ENCODE measurements around the gene PTPRK.

DNA sequence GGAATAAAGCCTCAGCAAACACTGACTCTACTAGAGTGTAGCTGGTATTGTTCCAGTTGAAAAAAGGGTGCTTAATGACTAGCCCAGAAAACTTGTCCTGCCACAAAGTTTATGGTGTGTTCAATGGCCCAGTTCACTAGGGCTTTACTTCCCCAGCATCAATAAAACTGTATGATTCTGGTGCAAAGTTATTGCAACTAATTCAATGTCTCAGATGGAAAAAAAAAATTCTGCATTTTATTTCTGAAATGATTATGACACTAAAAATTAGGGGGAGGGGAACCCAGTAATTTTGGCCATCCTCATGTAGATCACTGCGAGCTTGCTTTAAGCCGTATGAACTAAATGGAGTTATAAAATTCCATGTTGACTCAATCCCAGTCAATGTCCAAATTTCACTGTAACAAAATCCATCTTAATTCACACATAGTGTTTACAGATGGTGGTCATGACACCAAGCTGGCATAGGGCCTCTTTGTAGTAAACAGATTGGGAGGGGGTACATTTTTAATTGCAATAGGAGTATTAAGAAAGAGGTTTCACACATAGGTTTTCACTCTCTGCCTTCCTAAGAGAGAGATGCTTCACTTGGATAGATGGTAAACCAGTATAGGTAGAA is 41.2 kb downstream of the PTPRK start:
- no peak for TF ChIP-seq ZFP30 (CRISPR knock-in tag; IDR thresholded peaks at IDR 0.05)
- TF ChIP-seq CREB5 (CRISPR knock-in tag; IDR thresholded peaks at IDR 0.05; ENCODE audit: low read depth): no peak
- no peak for TF ChIP-seq PATZ1 (CRISPR knock-in tag; IDR thresholded peaks at IDR 0.05; ENCODE audit: borderline replicate concordance)
- no peak for TF ChIP-seq TOX (CRISPR knock-in tag; IDR thresholded peaks at IDR 0.05; ENCODE audit: borderline replicate concordance)
- no peak for TF ChIP-seq BACH2 (CRISPR knock-in tag; IDR thresholded peaks at IDR 0.05; ENCODE audit: borderline replicate concordance)
- TF ChIP-seq TSHZ2 (CRISPR knock-in tag; IDR thresholded peaks at IDR 0.05): no peak
- TF ChIP-seq ARNTL (CRISPR knock-in tag; IDR thresholded peaks at IDR 0.05; ENCODE audit: borderline replicate concordance, low read depth): no peak
- no peak for TF ChIP-seq OSR1 (CRISPR knock-in tag; IDR thresholded peaks at IDR 0.05)
- TF ChIP-seq RARB (CRISPR knock-in tag; IDR thresholded peaks at IDR 0.05): no peak
- no peak for TF ChIP-seq ZFP3 (CRISPR knock-in tag; IDR thresholded peaks at IDR 0.05)
- no peak for TF ChIP-seq ZNF8 (CRISPR knock-in tag; IDR thresholded peaks at IDR 0.05)
- no peak for TF ChIP-seq ZC3H10 (CRISPR knock-in tag; IDR thresholded peaks at IDR 0.05)
- TF ChIP-seq, protein P1, sequence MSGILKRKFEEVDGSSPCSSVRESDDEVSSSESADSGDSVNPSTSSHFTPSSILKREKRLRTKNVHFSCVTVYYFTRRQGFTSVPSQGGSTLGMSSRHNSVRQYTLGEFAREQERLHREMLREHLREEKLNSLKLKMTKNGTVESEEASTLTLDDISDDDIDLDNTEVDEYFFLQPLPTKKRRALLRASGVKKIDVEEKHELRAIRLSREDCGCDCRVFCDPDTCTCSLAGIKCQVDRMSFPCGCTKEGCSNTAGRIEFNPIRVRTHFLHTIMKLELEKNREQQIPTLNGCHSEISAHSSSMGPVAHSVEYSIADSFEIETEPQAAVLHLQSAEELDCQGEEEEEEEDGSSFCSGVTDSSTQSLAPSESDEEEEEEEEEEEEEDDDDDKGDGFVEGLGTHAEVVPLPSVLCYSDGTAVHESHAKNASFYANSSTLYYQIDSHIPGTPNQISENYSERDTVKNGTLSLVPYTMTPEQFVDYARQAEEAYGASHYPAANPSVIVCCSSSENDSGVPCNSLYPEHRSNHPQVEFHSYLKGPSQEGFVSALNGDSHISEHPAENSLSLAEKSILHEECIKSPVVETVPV (CRISPR knock-in tag; IDR thresholded peaks at IDR 0.05): no peak

Data from SK-N-SH treated with all-trans-retinoic acid at 6 μM for 48 hours (cell line).